Immature natural killer cell (primary cell): ENCODE measurements around the gene FOS. TPM values are rescaled to one million over a fixed set of nuclear protein-coding genes. Genes with fewer than 3 reads are reported as not detected.
"Not testable (repeated sequence)": the region's sequence is repeated elsewhere in the genome, so short reads cannot be mapped to it uniquely, and the experiment has no call there.

Source experiments
- DNase-seq, 3 donors: peaks; one replicate each; pipeline ENCODE4 v3.0.0; 2022; ENCODE audit warnings: mixed read lengths in 1 of 3
- H3K27ac Mint-ChIP-seq, 6 donors: one replicate each; pipeline ENCODE4 v1.8.0; 2020; ENCODE audit warnings: mixed read lengths in 6 of 6, mild to moderate bottlenecking in 5 of 6, inconsistent platforms in 4 of 6, moderate library complexity in 3 of 6
- H3K27me3 Mint-ChIP-seq, 3 donors: one replicate each; pipeline ENCODE4 v1.8.0; 2020 to 2021; ENCODE audit warnings: low read depth in 3 of 3, mild to moderate bottlenecking in 3 of 3, mixed read lengths in 3 of 3, moderate library complexity in 3 of 3, inconsistent platforms in 1 of 3
- H3K36me3 Mint-ChIP-seq, 3 donors: one replicate each; pipeline ENCODE4 v1.8.0; 2020; ENCODE audit warnings: mixed read lengths in 3 of 3, inconsistent platforms in 2 of 3, mild to moderate bottlenecking in 2 of 3
- H3K4me1 Mint-ChIP-seq, 2 donors: one replicate each; pipeline ENCODE4 v1.8.0; 2020; ENCODE audit warnings: inconsistent platforms in 2 of 2, mild to moderate bottlenecking in 2 of 2, mixed read lengths in 2 of 2, moderate library complexity in 1 of 2
- H3K4me3 Mint-ChIP-seq, 5 donors: one replicate each; pipeline ENCODE4 v1.8.0; 2020; ENCODE audit warnings: mild to moderate bottlenecking in 5 of 5, mixed read lengths in 5 of 5, inconsistent platforms in 3 of 5, moderate library complexity in 3 of 5
- H3K9me3 Mint-ChIP-seq, 6 donors: one replicate each; pipeline ENCODE4 v1.8.0; 2020; ENCODE audit warnings: mild to moderate bottlenecking in 6 of 6, mixed read lengths in 6 of 6, inconsistent platforms in 4 of 6, moderate library complexity in 3 of 6
- polyA plus RNA-seq, 3 donors: library from polyadenylated mRNA; unstranded; fragments of 300-500 nt; fragmentation: Illumina TruSeq; gene quantifications; one replicate each; pipeline ENCODE4 v1.2.3, GENCODE V29; 2021

The FOS gene
- polyA plus RNA-seq, 3 donors from 2014 or later: 525 to 765 (median 608) TPM

DNA sequence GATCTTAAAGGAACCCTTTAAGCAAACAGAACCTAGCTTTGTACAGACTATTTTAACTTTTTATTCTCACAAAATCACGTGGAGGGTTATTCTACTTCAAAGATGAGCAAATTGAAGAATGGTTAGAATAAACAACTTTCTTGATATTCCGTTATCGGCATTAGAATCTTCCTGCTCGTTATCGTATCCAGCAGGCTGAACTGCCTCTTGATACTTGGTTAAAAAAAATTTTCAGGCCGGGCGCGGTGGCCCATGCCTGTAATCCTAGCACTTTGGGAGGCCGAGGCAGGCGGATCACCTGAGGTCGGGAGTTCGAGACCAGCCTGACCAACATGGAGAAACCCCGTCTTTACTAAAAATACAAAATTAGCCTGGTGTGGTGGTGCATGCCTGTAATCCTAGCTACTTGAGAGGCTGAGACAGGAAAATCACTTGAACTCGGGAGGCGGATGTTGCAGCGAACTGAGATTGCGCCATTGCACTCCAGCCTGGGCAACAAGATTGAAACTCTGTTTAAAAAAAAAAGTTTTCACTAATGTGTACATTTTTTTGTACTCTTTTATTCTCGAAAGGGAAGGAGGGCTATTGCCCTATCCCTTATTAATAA lies 4.0 kb downstream of the FOS start:
- DNase-seq: peak; percentile 47 to 64 (median 59)
- Mint-ChIP-seq H3K4me1 (peaks cover 36 to 41% of the 10 kb centered on the region in 2 donors), H3K4me3 (peak overlapping the region in 3 of 5 donors; percentile 35 to 62 (median 51)), H3K36me3 (peaks cover 13 to 24% (median 13%) of the 10 kb centered on the region in 3 donors), H3K27me3 (peaks cover 59 to 74% (median 67%) of the 10 kb centered on the region in 3 donors), H3K27ac (peak overlapping the region in 5 of 6 donors; percentile 21 to 97 (median 66))
- H3K9me3 Mint-ChIP-seq: not testable (repeated sequence)

- H3K4me3 Mint-ChIP-seq: peak overlapping the region in 3 of 5 donors; percentile 11 to 40 (median 21)
- H3K36me3 Mint-ChIP-seq: peaks cover 13 to 24% (median 13%) of the 10 kb centered on the region in 3 donors
- peaks cover 0 to 5% (median 0%) of the 10 kb centered on the region in 6 donors for H3K9me3 Mint-ChIP-seq
- peaks cover 31 to 35% of the 10 kb centered on the region in 2 donors for H3K4me1 Mint-ChIP-seq
- H3K27ac Mint-ChIP-seq: peak overlapping the region in 5 of 6 donors; percentile 20 to 97 (median 38)
- H3K27me3 Mint-ChIP-seq: peaks cover 52 to 68% (median 60%) of the 10 kb centered on the region in 3 donors
- DNase-seq: peak; percentile 42 to 61 (median 55)
Observed at GRCh38 chr14:75283162-75283832, 4.7 kb downstream of the FOS start.

DNA sequence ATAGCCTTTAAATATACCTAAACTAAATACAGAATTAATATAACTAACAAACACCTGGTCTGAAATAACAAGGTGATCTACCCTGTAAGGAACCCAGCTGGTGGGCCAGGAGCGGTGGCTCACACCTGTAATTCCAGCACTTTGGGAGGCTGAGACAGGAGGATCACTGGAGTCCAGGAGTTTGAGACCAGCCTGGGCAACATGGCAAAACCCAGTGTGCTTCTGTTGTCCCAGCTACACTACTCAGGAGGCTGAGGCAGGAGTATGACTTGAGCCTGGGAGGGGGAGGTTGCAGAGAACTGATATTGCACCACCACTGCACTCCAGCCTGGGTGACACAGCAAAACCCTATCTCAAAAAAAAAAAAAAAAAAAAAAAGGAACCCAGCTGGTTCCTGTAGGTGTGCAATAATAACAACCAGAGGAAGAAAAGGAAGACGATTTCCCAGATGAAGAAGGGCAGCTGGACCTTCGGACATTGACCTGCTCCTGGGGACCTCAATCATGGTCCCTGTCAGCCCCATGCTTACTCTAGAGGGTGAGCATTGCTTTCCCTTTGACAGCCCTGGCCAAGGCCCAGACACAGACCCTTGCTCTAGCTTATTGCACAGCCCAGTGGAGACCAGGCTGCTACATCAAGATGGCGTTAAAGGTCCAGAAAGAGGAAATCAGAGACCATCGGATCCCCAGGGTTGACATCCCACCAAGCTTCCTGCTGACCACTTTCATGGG lies 5.4 kb downstream of the FOS start:
- peaks cover 0 to 5% (median 0%) of the 10 kb centered on the region in 6 donors for H3K9me3 Mint-ChIP-seq
- DNase-seq: peak in 1 of 3 donors; percentile 24
- H3K4me1 Mint-ChIP-seq: peaks cover 28% of the 10 kb centered on the region in 2 donors
- no peak overlapping the region for H3K4me3 Mint-ChIP-seq
- H3K27me3 Mint-ChIP-seq: peaks cover 45 to 61% (median 55%) of the 10 kb centered on the region in 3 donors
- peaks cover 13 to 24% (median 13%) of the 10 kb centered on the region in 3 donors for H3K36me3 Mint-ChIP-seq
- H3K27ac Mint-ChIP-seq: peak overlapping the region in 3 of 6 donors; percentile 38 to 97 (median 73)

DNA sequence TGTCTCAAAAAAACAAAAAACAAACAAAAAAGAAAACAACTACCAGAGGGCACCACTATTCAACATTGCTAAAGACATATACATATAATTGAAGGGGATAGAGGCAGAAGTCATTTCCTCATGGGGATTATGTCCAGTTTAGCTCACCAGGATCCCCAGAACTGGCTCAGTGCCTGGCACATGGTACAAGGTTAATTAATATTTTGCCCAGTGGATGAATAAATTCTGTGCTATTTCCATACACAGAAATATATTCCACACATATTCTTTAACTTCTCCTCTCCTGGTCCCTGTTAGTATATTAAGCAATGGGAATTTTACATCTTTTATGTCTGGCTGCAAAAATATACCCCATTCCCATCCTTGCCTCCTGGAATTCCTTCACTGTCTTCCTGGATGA lies 6.7 kb downstream of the FOS start:
- DNase-seq: no peak
- peaks cover 14% of the 10 kb centered on the region in 2 donors for H3K4me1 Mint-ChIP-seq
- H3K9me3 Mint-ChIP-seq: peaks cover 0 to 3% (median 0%) of the 10 kb centered on the region in 6 donors
- H3K27ac Mint-ChIP-seq: peak overlapping the region in 1 of 6 donors; percentile 45
- H3K4me3 Mint-ChIP-seq: no peak overlapping the region
- peaks cover 34 to 48% (median 42%) of the 10 kb centered on the region in 3 donors for H3K27me3 Mint-ChIP-seq
- peaks cover 11 to 15% (median 13%) of the 10 kb centered on the region in 3 donors for H3K36me3 Mint-ChIP-seq

DNA sequence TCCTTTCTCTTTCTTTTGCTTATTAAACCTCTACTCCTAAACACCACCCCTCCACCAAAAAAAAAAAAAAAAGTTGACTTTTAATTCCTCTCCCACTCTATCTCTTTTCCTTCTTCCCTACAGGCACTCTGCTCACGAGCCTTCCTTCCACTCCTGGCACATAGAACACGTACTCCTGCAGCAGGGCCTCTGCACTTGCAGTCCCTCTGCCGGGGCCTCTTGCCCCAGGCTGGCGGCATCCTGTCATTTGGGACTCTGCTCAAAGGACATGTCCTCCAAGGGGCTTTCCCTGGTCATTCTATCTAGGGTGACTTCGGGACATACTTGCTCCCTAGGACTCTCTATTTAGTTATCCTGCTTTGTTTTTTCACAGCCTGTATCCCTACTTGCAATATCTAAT lies 7.7 kb downstream of the FOS start:
- DNase-seq: no peak
- peaks cover 5 to 6% of the 10 kb centered on the region in 2 donors for H3K4me1 Mint-ChIP-seq
- no peaks in the 10 kb centered on the region for H3K9me3 Mint-ChIP-seq
- H3K27ac Mint-ChIP-seq: no peak overlapping the region
- peaks cover 4 to 10% (median 5%) of the 10 kb centered on the region in 3 donors for H3K36me3 Mint-ChIP-seq
- peaks cover 24 to 38% (median 34%) of the 10 kb centered on the region in 3 donors for H3K27me3 Mint-ChIP-seq
- H3K4me3 Mint-ChIP-seq: no peak overlapping the region

GRCh38 chr14:75289840-75290388 lies 11.3 kb downstream of the FOS start:
- DNase-seq: no peak
- Mint-ChIP-seq H3K9me3 (no peaks in the 10 kb centered on the region), H3K27ac (peak overlapping the region in 4 of 6 donors; percentile 21 to 87 (median 78)), H3K4me1 (peaks cover 7 to 10% of the 10 kb centered on the region in 2 donors), H3K27me3 (peaks cover 9 to 20% (median 13%) of the 10 kb centered on the region in 3 donors), H3K4me3 (no peak overlapping the region), H3K36me3 (no peaks in the 10 kb centered on the region)

- H3K4me3 Mint-ChIP-seq: no peak overlapping the region
- no peak for DNase-seq
- H3K36me3 Mint-ChIP-seq: no peaks in the 10 kb centered on the region
- peaks cover 16 to 20% of the 10 kb centered on the region in 2 donors for H3K4me1 Mint-ChIP-seq
- peaks cover 9 to 18% (median 10%) of the 10 kb centered on the region in 3 donors for H3K27me3 Mint-ChIP-seq
- H3K9me3 Mint-ChIP-seq: no peaks in the 10 kb centered on the region
- peak overlapping the region in 4 of 6 donors; percentile 15 to 87 (median 74) for H3K27ac Mint-ChIP-seq
Observed at GRCh38 chr14:75290851-75291250, 12.2 kb downstream of the FOS start.

DNA sequence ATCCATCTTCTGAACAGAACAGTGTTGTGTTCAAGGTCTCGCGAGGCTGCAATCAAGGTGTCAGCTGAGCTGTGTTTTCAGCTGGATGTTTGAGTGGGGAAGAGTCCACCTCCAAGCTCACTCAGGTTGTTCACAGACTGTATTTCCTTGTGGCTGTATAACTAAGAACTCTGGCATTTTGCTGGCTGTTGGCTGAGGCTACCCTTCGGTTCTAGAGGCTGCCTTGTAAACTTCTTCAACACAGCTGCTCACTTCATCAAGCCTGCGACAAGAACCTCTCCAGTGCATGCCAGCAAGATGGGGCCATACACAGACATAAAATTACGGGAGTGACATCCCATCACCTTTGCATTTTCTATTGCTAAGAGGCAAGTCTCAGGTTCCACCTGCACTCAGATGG lies 12.7 kb downstream of the FOS start:
- Mint-ChIP-seq H3K4me3 (no peak overlapping the region), H3K27ac (peak overlapping the region in 4 of 6 donors; percentile 28 to 87 (median 57)), H3K4me1 (peaks cover 21 to 25% of the 10 kb centered on the region in 2 donors), H3K27me3 (peaks cover 9 to 16% (median 10%) of the 10 kb centered on the region in 3 donors), H3K9me3 (no peaks in the 10 kb centered on the region), H3K36me3 (no peaks in the 10 kb centered on the region)
- DNase-seq: no peak

DNA sequence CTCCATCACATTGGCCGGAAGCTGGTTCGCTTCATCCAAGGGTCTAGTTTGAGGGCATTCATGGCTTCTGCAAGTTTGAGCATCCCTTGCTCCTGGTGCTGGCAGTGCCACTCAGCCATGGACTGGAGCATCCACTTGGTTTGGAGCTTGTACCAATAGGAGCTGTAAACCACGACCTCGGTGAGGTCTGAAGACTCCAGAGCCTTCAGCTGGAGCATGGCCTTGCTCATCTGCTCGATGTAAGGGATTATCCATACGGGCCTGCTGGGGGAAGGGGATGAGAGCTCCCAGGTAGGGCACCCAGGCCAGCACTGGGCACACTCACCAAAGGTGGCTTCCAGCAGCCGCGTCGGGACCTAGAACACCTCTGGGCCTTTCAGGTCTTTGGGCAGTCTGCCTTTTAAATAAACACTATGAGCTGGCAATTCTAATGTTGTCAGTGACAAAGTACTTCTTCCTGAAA lies 13.5 kb downstream of the FOS start:
- Mint-ChIP-seq H3K9me3 (no peaks in the 10 kb centered on the region), H3K27me3 (peaks cover 9 to 11% (median 10%) of the 10 kb centered on the region in 3 donors), H3K36me3 (no peaks in the 10 kb centered on the region), H3K27ac (peak overlapping the region in 5 of 6 donors; percentile 59 to 89 (median 84)), H3K4me1 (peaks cover 24 to 27% of the 10 kb centered on the region in 2 donors), H3K4me3 (no peak overlapping the region)
- DNase-seq: no peak

DNA sequence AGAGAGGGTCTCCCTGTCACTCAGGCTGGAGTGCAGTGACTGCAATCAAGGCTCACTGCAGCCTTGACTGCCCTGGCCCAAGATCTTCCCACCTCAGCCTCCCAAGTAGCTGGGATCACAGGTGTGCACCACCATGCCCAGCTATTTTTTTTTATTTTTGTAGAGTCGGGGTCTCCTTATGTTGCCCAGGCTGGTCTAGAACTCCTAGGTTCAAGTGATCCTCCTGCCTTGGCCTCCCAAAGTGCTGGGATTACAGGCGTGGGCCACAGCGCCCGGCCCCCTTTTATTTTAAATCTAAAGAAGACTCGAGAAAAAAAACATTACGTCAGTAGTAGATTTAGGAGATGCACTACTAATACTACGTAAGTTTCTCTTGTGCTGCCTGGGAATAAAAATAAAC lies 14.3 kb downstream of the FOS start:
- Mint-ChIP-seq H3K9me3 (no peaks in the 10 kb centered on the region), H3K27ac (peak overlapping the region; percentile 86 to 97 (median 94)), H3K4me1 (peaks cover 24% of the 10 kb centered on the region in 2 donors), H3K27me3 (peaks cover 9 to 11% (median 10%) of the 10 kb centered on the region in 3 donors), H3K4me3 (peak overlapping the region in 3 of 5 donors; percentile 74 to 78 (median 78)), H3K36me3 (no peaks in the 10 kb centered on the region)
- DNase-seq: no peak

GRCh38 chr14:75293920-75294648 lies 15.5 kb downstream of the FOS start:
- Mint-ChIP-seq H3K27ac (peak overlapping the region; percentile 86 to 99 (median 97)), H3K9me3 (no peaks in the 10 kb centered on the region)

DNA sequence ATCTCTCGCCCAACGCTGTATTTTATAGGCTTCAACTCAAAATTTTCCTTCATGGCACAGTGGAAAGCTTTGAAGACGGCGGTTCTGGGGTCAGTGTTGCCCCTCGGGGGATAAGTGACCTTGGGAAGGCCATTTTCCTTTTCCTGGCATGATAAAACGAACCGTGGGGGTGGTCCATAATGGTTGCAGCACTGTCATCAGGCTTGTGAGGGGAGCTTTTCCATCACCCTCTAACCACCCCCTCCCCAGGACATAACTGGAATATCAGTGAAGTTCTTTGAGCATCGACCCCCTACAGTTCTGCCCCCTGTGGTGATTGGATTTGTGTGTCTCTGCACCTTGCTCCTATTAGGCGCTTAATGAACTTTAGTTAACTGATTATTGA lies 16.0 kb downstream of the FOS start:
- no peak for DNase-seq
- peaks cover 24% of the 10 kb centered on the region in 2 donors for H3K4me1 Mint-ChIP-seq

More at GRCh38 chr14:75293920-75294648, 15.5 kb downstream of the FOS start:
- Mint-ChIP-seq H3K4me3 (peak overlapping the region; percentile 92 to 98 (median 94)), H3K27me3 (peaks cover 9 to 11% (median 11%) of the 10 kb centered on the region in 3 donors), H3K4me1 (peaks cover 24% of the 10 kb centered on the region in 2 donors), H3K36me3 (no peaks in the 10 kb centered on the region)
- DNase-seq: peak; percentile 95 to 97 (median 96)

More for the DNA sequence above, 16.0 kb downstream of the FOS start:
- Mint-ChIP-seq H3K27me3 (peaks cover 9 to 11% (median 11%) of the 10 kb centered on the region in 3 donors), H3K36me3 (no peaks in the 10 kb centered on the region), H3K27ac (peak overlapping the region; percentile 86 to 99 (median 97)), H3K4me3 (peak overlapping the region; percentile 92 to 98 (median 94)), H3K9me3 (no peaks in the 10 kb centered on the region)
